ENCODE results near the gene AP5M1. TPM values are rescaled to one million over a fixed set of nuclear protein-coding genes. Genes with fewer than 3 reads are reported as not detected.

Gene AP5M1
- total RNA-seq, 1 donor from 2014 or later, result 49.7 TPM

DNA sequence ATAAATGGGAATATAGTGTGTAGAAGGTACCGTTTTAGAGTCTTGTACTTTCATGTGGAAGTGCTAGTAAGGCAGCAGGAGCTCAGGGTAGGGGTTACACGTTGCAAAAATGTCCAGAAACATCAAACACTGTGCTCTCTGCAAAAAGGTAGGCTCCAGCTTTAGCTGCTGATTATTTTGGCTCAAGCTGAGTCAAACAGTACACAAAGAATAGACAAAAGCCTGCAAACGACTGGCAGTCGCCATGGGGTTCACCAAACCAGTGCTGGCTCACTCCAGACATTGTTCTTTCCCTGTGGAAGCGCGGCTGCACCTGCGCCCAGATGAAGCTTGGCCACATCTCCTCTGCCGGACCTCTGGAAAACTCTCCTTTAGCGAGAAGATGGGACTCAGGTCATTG, 76.3 kb downstream of the AP5M1 start:
- intact Hi-C loops (cut with micrococcal nuclease), result no loop called here
- Mint-ChIP-seq H3K27ac (no peak overlapping the region), H3K27me3 (ENCODE audit: low read depth) (peaks cover 5% of the 10 kb centered on the region), H3K4me1 (ENCODE audit: low read depth) (no peaks in the 10 kb centered on the region), H3K9me3 (no peaks in the 10 kb centered on the region), H3K4me3 (ENCODE audit: low read depth) (no peak overlapping the region), H3K36me3 (ENCODE audit: low read depth) (no peaks in the 10 kb centered on the region)
- no peak for DNase-seq (ENCODE audit: low spot score)

DNA sequence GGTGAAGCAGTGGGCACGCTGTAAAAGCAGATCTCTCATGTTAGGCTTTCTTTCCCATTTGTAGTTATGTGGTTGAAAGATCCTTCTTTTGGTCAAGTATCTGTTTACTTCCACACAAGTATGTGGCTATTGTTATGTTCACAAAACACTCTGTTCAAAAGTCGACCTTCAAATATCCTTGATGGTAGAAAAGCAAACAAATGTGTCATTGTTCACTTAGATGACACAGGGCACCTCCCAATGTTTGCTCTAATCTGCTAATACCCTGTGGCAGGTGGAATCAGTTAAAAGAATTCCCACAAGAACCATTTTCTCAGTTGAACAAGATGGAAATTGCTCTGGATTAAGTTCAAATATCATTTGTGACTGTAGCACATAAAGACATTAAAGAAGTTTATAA, 78.0 kb downstream of the AP5M1 start:
- intact Hi-C loops (cut with micrococcal nuclease), result no loop called here
- H3K4me3 Mint-ChIP-seq (ENCODE audit: low read depth), result no peak overlapping the region
- H3K27ac Mint-ChIP-seq, result no peak overlapping the region
- H3K4me1 Mint-ChIP-seq (ENCODE audit: low read depth), result no peaks in the 10 kb centered on the region
- no peaks in the 10 kb centered on the region for H3K36me3 Mint-ChIP-seq (ENCODE audit: low read depth)
- no peak for DNase-seq (ENCODE audit: low spot score)
- no peaks in the 10 kb centered on the region for H3K9me3 Mint-ChIP-seq
- peaks cover 5% of the 10 kb centered on the region for H3K27me3 Mint-ChIP-seq (ENCODE audit: low read depth)

Other genes with a start within 250 kb of the AP5M1 start
- 79.7 and 81.5 TPM in 2 replicates for gene EXOC5, start 66 bp upstream of the AP5M1 start, total RNA-seq
- gene NAA30, start 121.6 kb downstream of the AP5M1 start, total RNA-seq, result 16.8 and 17.8 TPM in 2 replicates
- not detected in 2 replicates for gene CCDC198, start 224.9 kb downstream of the AP5M1 start, total RNA-seq